Rectal smooth muscle tissue (tissue), 1 donor: ENCODE measurements around the gene BTBD16.

Experiments used
- H3K27ac ChIP-seq: one replicate; pipeline ENCODE4 v1.7.0; 2013; ENCODE audit warnings: low read depth, low read length, inconsistent platforms
- H3K27me3 ChIP-seq: one replicate; pipeline ENCODE4 v1.7.0; 2013; ENCODE audit warnings: low read length; ENCODE audit not compliant: control insufficient read depth, insufficient read depth
- H3K36me3 ChIP-seq: one replicate; pipeline ENCODE4 v1.7.0; 2013; ENCODE audit warnings: low read length; ENCODE audit not compliant: control insufficient read depth, insufficient read depth
- H3K4me1 ChIP-seq: one replicate; pipeline ENCODE4 v1.7.0; 2013; ENCODE audit warnings: low read length; ENCODE audit not compliant: control insufficient read depth, insufficient read depth
- H3K4me3 ChIP-seq: one replicate; pipeline ENCODE4 v1.7.0; 2013; ENCODE audit warnings: low read length
- H3K9ac ChIP-seq: one replicate; pipeline ENCODE4 v1.7.0; 2013; ENCODE audit warnings: low read length

The BTBD16 gene

GRCh38 chr10:122239578-122240257 is 31.4 kb upstream of the BTBD16 start:
- H3K4me1 ChIP-seq: no peaks in the 10 kb centered on the region
- no peaks in the 10 kb centered on the region for H3K27me3 ChIP-seq
- H3K27ac ChIP-seq: no peak overlapping the region
- no peak overlapping the region for H3K4me3 ChIP-seq
- no peak overlapping the region for H3K9ac ChIP-seq
- H3K36me3 ChIP-seq: peaks cover 26% of the 10 kb centered on the region

GRCh38 chr10:122240401-122240800 is 30.7 kb upstream of the BTBD16 start:
- peaks cover 26% of the 10 kb centered on the region for H3K36me3 ChIP-seq
- H3K4me3 ChIP-seq: no peak overlapping the region
- H3K27me3 ChIP-seq: no peaks in the 10 kb centered on the region
- no peak overlapping the region for H3K9ac ChIP-seq
- no peaks in the 10 kb centered on the region for H3K4me1 ChIP-seq
- no peak overlapping the region for H3K27ac ChIP-seq

GRCh38 chr10:122241836-122242235 is 29.3 kb upstream of the BTBD16 start:
- no peak overlapping the region for H3K27ac ChIP-seq
- no peaks in the 10 kb centered on the region for H3K27me3 ChIP-seq
- H3K9ac ChIP-seq: no peak overlapping the region
- no peak overlapping the region for H3K4me3 ChIP-seq
- H3K4me1 ChIP-seq: no peaks in the 10 kb centered on the region
- H3K36me3 ChIP-seq: peaks cover 22% of the 10 kb centered on the region

GRCh38 chr10:122243550-122243949 is 27.5 kb upstream of the BTBD16 start:
- Histone ChIP-seq H3K4me3 (no peak overlapping the region), H3K36me3 (peaks cover 20% of the 10 kb centered on the region), H3K27me3 (no peaks in the 10 kb centered on the region), H3K9ac (no peak overlapping the region), H3K4me1 (no peaks in the 10 kb centered on the region), H3K27ac (no peak overlapping the region)

GRCh38 chr10:122244001-122244975 is 26.8 kb upstream of the BTBD16 start:
- Histone ChIP-seq H3K27ac (no peak overlapping the region), H3K4me3 (no peak overlapping the region), H3K27me3 (no peaks in the 10 kb centered on the region), H3K9ac (no peak overlapping the region), H3K36me3 (peaks cover 26% of the 10 kb centered on the region), H3K4me1 (no peaks in the 10 kb centered on the region)

- no peak overlapping the region for H3K9ac ChIP-seq
- H3K4me1 ChIP-seq: no peaks in the 10 kb centered on the region
- no peak overlapping the region for H3K4me3 ChIP-seq
- H3K27ac ChIP-seq: no peak overlapping the region
- peaks cover 26% of the 10 kb centered on the region for H3K36me3 ChIP-seq
- H3K27me3 ChIP-seq: no peaks in the 10 kb centered on the region
Observed at GRCh38 chr10:122245136-122245535, 26.0 kb upstream of the BTBD16 start.

- Histone ChIP-seq H3K9ac (no peak overlapping the region), H3K27me3 (no peaks in the 10 kb centered on the region), H3K36me3 (peaks cover 21% of the 10 kb centered on the region), H3K4me1 (no peaks in the 10 kb centered on the region), H3K27ac (no peak overlapping the region), H3K4me3 (no peak overlapping the region)
Observed at GRCh38 chr10:122245897-122246296, 25.2 kb upstream of the BTBD16 start.

GRCh38 chr10:122246830-122247520 is 24.1 kb upstream of the BTBD16 start:
- Histone ChIP-seq H3K9ac (no peak overlapping the region), H3K27me3 (no peaks in the 10 kb centered on the region), H3K4me3 (no peak overlapping the region), H3K4me1 (no peaks in the 10 kb centered on the region), H3K36me3 (peaks cover 17% of the 10 kb centered on the region), H3K27ac (no peak overlapping the region)

GRCh38 chr10:122248356-122249302 is 22.5 kb upstream of the BTBD16 start:
- H3K9ac ChIP-seq: no peak overlapping the region
- no peak overlapping the region for H3K27ac ChIP-seq
- H3K27me3 ChIP-seq: no peaks in the 10 kb centered on the region
- peaks cover 13% of the 10 kb centered on the region for H3K36me3 ChIP-seq
- no peak overlapping the region for H3K4me3 ChIP-seq
- H3K4me1 ChIP-seq: no peaks in the 10 kb centered on the region

GRCh38 chr10:122249303-122249850 is 21.7 kb upstream of the BTBD16 start:
- H3K27me3 ChIP-seq: no peaks in the 10 kb centered on the region
- H3K4me1 ChIP-seq: no peaks in the 10 kb centered on the region
- peaks cover 10% of the 10 kb centered on the region for H3K36me3 ChIP-seq
- H3K27ac ChIP-seq: no peak overlapping the region
- no peak overlapping the region for H3K4me3 ChIP-seq
- H3K9ac ChIP-seq: no peak overlapping the region

GRCh38 chr10:122249991-122250750 is 20.9 kb upstream of the BTBD16 start:
- H3K36me3 ChIP-seq: peaks cover 9% of the 10 kb centered on the region
- no peaks in the 10 kb centered on the region for H3K27me3 ChIP-seq

More at GRCh38 chr10:122249991-122250750, 20.9 kb upstream of the BTBD16 start:
- no peaks in the 10 kb centered on the region for H3K4me1 ChIP-seq
- no peak overlapping the region for H3K9ac ChIP-seq
- H3K27ac ChIP-seq: no peak overlapping the region
- H3K4me3 ChIP-seq: no peak overlapping the region
